Measurements from ENCODE around the gene RTKN2. TPM values are rescaled to one million over a fixed set of nuclear protein-coding genes. Genes with fewer than 3 reads are reported as not detected.

Gene RTKN2
- total and polyA plus RNA-seq, 10 of the 15 experiments (the other 5 are each of a cell fraction or from before 2014, with no cell fraction given) = 0.10 TPM; not detected in 9

- TF ChIP-seq FOXM1 (IDR thresholded peaks at IDR 0.05; ENCODE audit: low read depth, low read length) (no peak), CREM (IDR thresholded peaks at IDR 0.05; ENCODE audit: low read depth) (no peak), SUPT20H (IDR thresholded peaks at IDR 0.05; ENCODE audit: borderline replicate concordance, control insufficient read depth, low read depth, low read length) (no peak), NFXL1 (IDR thresholded peaks at IDR 0.05; ENCODE audit: borderline replicate concordance) (no peak), ZNF207 (IDR thresholded peaks at IDR 0.05; ENCODE audit: borderline replicate concordance) (no peak)
- TF ChIP-seq, protein P1, sequence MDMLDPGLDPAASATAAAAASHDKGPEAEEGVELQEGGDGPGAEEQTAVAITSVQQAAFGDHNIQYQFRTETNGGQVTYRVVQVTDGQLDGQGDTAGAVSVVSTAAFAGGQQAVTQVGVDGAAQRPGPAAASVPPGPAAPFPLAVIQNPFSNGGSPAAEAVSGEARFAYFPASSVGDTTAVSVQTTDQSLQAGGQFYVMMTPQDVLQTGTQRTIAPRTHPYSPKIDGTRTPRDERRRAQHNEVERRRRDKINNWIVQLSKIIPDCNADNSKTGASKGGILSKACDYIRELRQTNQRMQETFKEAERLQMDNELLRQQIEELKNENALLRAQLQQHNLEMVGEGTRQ (IDR thresholded peaks at IDR 0.05; ENCODE audit: borderline replicate concordance, low read depth, low read length) = no peak
- TF ChIP-seq, protein P2, sequence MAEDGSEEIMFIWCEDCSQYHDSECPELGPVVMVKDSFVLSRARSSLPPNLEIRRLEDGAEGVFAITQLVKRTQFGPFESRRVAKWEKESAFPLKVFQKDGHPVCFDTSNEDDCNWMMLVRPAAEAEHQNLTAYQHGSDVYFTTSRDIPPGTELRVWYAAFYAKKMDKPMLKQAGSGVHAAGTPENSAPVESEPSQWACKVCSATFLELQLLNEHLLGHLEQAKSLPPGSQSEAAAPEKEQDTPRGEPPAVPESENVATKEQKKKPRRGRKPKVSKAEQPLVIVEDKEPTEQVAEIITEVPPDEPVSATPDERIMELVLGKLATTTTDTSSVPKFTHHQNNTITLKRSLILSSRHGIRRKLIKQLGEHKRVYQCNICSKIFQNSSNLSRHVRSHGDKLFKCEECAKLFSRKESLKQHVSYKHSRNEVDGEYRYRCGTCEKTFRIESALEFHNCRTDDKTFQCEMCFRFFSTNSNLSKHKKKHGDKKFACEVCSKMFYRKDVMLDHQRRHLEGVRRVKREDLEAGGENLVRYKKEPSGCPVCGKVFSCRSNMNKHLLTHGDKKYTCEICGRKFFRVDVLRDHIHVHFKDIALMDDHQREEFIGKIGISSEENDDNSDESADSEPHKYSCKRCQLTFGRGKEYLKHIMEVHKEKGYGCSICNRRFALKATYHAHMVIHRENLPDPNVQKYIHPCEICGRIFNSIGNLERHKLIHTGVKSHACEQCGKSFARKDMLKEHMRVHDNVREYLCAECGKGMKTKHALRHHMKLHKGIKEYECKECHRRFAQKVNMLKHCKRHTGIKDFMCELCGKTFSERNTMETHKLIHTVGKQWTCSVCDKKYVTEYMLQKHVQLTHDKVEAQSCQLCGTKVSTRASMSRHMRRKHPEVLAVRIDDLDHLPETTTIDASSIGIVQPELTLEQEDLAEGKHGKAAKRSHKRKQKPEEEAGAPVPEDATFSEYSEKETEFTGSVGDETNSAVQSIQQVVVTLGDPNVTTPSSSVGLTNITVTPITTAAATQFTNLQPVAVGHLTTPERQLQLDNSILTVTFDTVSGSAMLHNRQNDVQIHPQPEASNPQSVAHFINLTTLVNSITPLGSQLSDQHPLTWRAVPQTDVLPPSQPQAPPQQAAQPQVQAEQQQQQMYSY (CRISPR knock-in tag; IDR thresholded peaks at IDR 0.05) = no peak
- TF ChIP-seq, protein P3, sequence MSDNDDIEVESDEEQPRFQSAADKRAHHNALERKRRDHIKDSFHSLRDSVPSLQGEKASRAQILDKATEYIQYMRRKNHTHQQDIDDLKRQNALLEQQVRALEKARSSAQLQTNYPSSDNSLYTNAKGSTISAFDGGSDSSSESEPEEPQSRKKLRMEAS (IDR thresholded peaks at IDR 0.05; ENCODE audit: low read depth, low read length) = no peak
- TF ChIP-seq, protein P4, sequence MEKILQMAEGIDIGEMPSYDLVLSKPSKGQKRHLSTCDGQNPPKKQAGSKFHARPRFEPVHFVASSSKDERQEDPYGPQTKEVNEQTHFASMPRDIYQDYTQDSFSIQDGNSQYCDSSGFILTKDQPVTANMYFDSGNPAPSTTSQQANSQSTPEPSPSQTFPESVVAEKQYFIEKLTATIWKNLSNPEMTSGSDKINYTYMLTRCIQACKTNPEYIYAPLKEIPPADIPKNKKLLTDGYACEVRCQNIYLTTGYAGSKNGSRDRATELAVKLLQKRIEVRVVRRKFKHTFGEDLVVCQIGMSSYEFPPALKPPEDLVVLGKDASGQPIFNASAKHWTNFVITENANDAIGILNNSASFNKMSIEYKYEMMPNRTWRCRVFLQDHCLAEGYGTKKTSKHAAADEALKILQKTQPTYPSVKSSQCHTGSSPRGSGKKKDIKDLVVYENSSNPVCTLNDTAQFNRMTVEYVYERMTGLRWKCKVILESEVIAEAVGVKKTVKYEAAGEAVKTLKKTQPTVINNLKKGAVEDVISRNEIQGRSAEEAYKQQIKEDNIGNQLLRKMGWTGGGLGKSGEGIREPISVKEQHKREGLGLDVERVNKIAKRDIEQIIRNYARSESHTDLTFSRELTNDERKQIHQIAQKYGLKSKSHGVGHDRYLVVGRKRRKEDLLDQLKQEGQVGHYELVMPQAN (conservative IDR thresholded peaks at IDR 0.05) = no peak
- in situ Hi-C loops (cut with MboI) (no loop called here), intact Hi-C loops (cut with micrococcal nuclease; ENCODE audit: unreplicated experiment) (no loop called here)
- BruUV-seq (replicated peaks) = no TSS peak
- ChIA-PET RAD21 (ENCODE audit: unreplicated experiment) (no interaction called here), SMC1A (ENCODE audit: uncharacterized antibody, unreplicated experiment) (interaction anchor here (1.2 kb wide), 1 partner anchor 54 kb away, joined by 3 read pairs; no protein-coding TSS in a partner anchor), CTCF (no interaction called here), POLR2A (no interaction called here)
- Histone ChIP-seq H3K79me2 (ENCODE audit: control insufficient read depth, insufficient read depth, low read length) (no peaks in the 10 kb centered on the region), H3K27ac (ENCODE audit: control insufficient read depth, insufficient read depth) (no peak overlapping the region), H3K27me3 (replicated peaks in 1 of 2; ENCODE audit: control insufficient read depth in 2 of 2, insufficient read depth in 2 of 2, low read length in 1 of 2) (no peaks in the 10 kb centered on the region), H3K36me3 (ENCODE audit: control insufficient read depth in 2 of 2, insufficient read depth in 2 of 2, low read length in 1 of 2) (no peaks in the 10 kb centered on the region), H3K4me2 (ENCODE audit: control insufficient read depth, insufficient read depth) (no peak overlapping the region), H3K9ac (ENCODE audit: control insufficient read depth, insufficient read depth, low read length) (no peak overlapping the region), H3K9me3 (replicated peaks; ENCODE audit: control insufficient read depth, insufficient read depth, low read length) (no peaks in the 10 kb centered on the region), H3K4me1 (ENCODE audit: control insufficient read depth, insufficient read depth, low read length) (no peaks in the 10 kb centered on the region), H4K20me1 (ENCODE audit: control insufficient read depth, insufficient read depth) (no peaks in the 10 kb centered on the region), H3K4me3 (no peak overlapping the region), H2AFZ (ENCODE audit: control insufficient read depth, low read depth, low read length) (no peak overlapping the region)
- FAIRE-seq (no peak), ATAC-seq (no peak), DNase-seq (ENCODE audit: low read depth, low spot score) (no peak)
- WGBS (ENCODE audit: insufficient coverage, insufficient replicate concordance, low lambda C conversion rate, missing lambda C conversion rate) = 58% methylated on average over 3 of the region's 3 CpGs
Observed at GRCh38 chr10:62258926-62259325, 9.7 kb downstream of the RTKN2 start.
